Hepatocyte (in vitro differentiated cells): Measurements from ENCODE around the gene WDCP.

Source experiments
- CTCF ChIP-seq: fragments of 200-600 bp; sonication (generic); IDR thresholded peaks from 2 replicates; pipeline ENCODE4 v1.5.1; 2016; ENCODE audit warnings: antibody characterized with exemption, mild to moderate bottlenecking; ENCODE audit not compliant: poor library complexity
- EZH2phosphoT487 ChIP-seq: fragments of 200-600 bp; sonication (generic); IDR thresholded peaks from one replicate; pipeline ENCODE4 v1.6.1; 2018; ENCODE audit warnings: antibody characterized with exemption, mild to moderate bottlenecking, low read depth, moderate library complexity; ENCODE audit not compliant: unreplicated experiment, severe bottlenecking

- TF ChIP-seq CTCF (peak; percentile 8), EZH2phosphoT487 (no peak)
Measured at GRCh38 chr2:24024018-24024417, 23.2 kb downstream of the WDCP start.
